ENCODE results near the gene TRIM56. TPM values are rescaled to one million over a fixed set of nuclear protein-coding genes. Genes with fewer than 3 reads are reported as not detected.

TRIM56 gene
- total and polyA plus RNA-seq, 2 experiments from 2014 or later = 8.8 to 10.3 TPM

GRCh38 chr7:101077303-101078086 lies 7.8 kb upstream of the TRIM56 start:
- in situ Hi-C loops (cut with MboI) = no loop called here
- H3K9ac ChIP-seq = no peak overlapping the region
- no peaks in the 10 kb centered on the region for H3K9me2 ChIP-seq (ENCODE audit: insufficient read depth)
- TF ChIP-seq EZH2phosphoT487 (IDR thresholded peaks at IDR 0.05; ENCODE audit: insufficient read depth, low read depth) (no peak), EZH2 (IDR thresholded peaks at IDR 0.05; ENCODE audit: insufficient read depth, poor library complexity, severe bottlenecking) (no peak)
- no peaks in the 10 kb centered on the region for H4K20me1 ChIP-seq (ENCODE audit: insufficient read depth)
- peak; percentile 83 for DNase-seq
- H3K9me3 ChIP-seq (ENCODE audit: low read depth) = no peaks in the 10 kb centered on the region
- H3K4me1 ChIP-seq (ENCODE audit: insufficient read depth) = no peaks in the 10 kb centered on the region
- H3K27ac ChIP-seq = no peak overlapping the region
- no peaks in the 10 kb centered on the region for H3K36me3 ChIP-seq (ENCODE audit: low read depth)
- H3K27me3 ChIP-seq (replicated peaks; ENCODE audit: insufficient read depth) = no peaks in the 10 kb centered on the region; the same call in 1 of the 2 replicates
- H3K4me2 ChIP-seq (ENCODE audit: unreplicated experiment) = no peak overlapping the region
- 24 to 32% methylated on average over 10 to 13 of the region's 13 CpGs for WGBS, 2 experiments (ENCODE audit: low coverage in 1 of 2, low lambda C conversion rate in 2 of 2, missing lambda C conversion rate in 2 of 2)
- H3K4me3 ChIP-seq = no peak overlapping the region
- H3F3A ChIP-seq (ENCODE audit: insufficient read depth) = no peaks in the 10 kb centered on the region
- no peaks in the 10 kb centered on the region for H3K79me2 ChIP-seq (ENCODE audit: insufficient read depth)
- no peak overlapping the region for H2AFZ ChIP-seq

- no peaks in the 10 kb centered on the region for H3F3A ChIP-seq (ENCODE audit: insufficient read depth)
- 91 to 100% methylated on average over 1 of the region's 1 CpG for WGBS, 2 experiments (ENCODE audit: low coverage in 1 of 2, low lambda C conversion rate in 2 of 2, missing lambda C conversion rate in 2 of 2)
- H3K4me1 ChIP-seq (ENCODE audit: insufficient read depth) = peaks cover 6% of the 10 kb centered on the region; the same call in 1 of the 2 replicates
- no peak overlapping the region for H3K4me2 ChIP-seq (ENCODE audit: unreplicated experiment)
- H3K36me3 ChIP-seq (ENCODE audit: low read depth) = no peaks in the 10 kb centered on the region
- H3K9ac ChIP-seq = no peak overlapping the region
- in situ Hi-C loops (cut with MboI) = no loop called here
- no peaks in the 10 kb centered on the region for H3K9me3 ChIP-seq (ENCODE audit: low read depth)
- DNase-seq = no peak
- no peaks in the 10 kb centered on the region for H3K27me3 ChIP-seq (replicated peaks; ENCODE audit: insufficient read depth)
- H3K79me2 ChIP-seq (ENCODE audit: insufficient read depth) = peaks cover 8% of the 10 kb centered on the region
- H3K27ac ChIP-seq = no peak overlapping the region
- H3K4me3 ChIP-seq = no peak overlapping the region
- H4K20me1 ChIP-seq (ENCODE audit: insufficient read depth) = no peaks in the 10 kb centered on the region
- H3K9me2 ChIP-seq (ENCODE audit: insufficient read depth) = no peaks in the 10 kb centered on the region
- no peak for TF ChIP-seq EZH2phosphoT487 (IDR thresholded peaks at IDR 0.05; ENCODE audit: insufficient read depth, low read depth)
- TF ChIP-seq EZH2 (IDR thresholded peaks at IDR 0.05; ENCODE audit: insufficient read depth, poor library complexity, severe bottlenecking) = no peak
- H2AFZ ChIP-seq = no peak overlapping the region
Observed at GRCh38 chr7:101081432-101081831, 3.8 kb upstream of the TRIM56 start.

GRCh38 chr7:101084865-101085161 lies 468 bp upstream of the TRIM56 start:
- 0 out of 2 replicates have a peak, but pooled peaks cover 7% of the 10 kb centered on the region for H3K36me3 ChIP-seq (ENCODE audit: low read depth)
- H3K79me2 ChIP-seq (ENCODE audit: insufficient read depth) = peaks cover 42% of the 10 kb centered on the region
- no peaks in the 10 kb centered on the region for H3K9me3 ChIP-seq (ENCODE audit: low read depth)
- peak overlapping the region; percentile 88 for H3K4me2 ChIP-seq (ENCODE audit: unreplicated experiment)
- in situ Hi-C loops (cut with MboI) = no loop called here
- no peaks in the 10 kb centered on the region for H3K27me3 ChIP-seq (replicated peaks; ENCODE audit: insufficient read depth)
- no peaks in the 10 kb centered on the region for H3F3A ChIP-seq (ENCODE audit: insufficient read depth)
- no peak for DNase-seq
- H3K4me1 ChIP-seq (ENCODE audit: insufficient read depth) = peaks cover 14% of the 10 kb centered on the region
- TF ChIP-seq EZH2 (IDR thresholded peaks at IDR 0.05; ENCODE audit: insufficient read depth, poor library complexity, severe bottlenecking) (no peak), EZH2phosphoT487 (IDR thresholded peaks at IDR 0.05; ENCODE audit: insufficient read depth, low read depth) (no peak)
- H3K9ac ChIP-seq = peak overlapping the region; percentile 93
- no peaks in the 10 kb centered on the region for H4K20me1 ChIP-seq (ENCODE audit: insufficient read depth)
- 75 to 76% methylated on average over 5 of the region's 5 CpGs for WGBS, 2 experiments (ENCODE audit: low coverage in 1 of 2, low lambda C conversion rate in 2 of 2, missing lambda C conversion rate in 2 of 2)
- H3K27ac ChIP-seq = peak overlapping the region; percentile 81
- peak overlapping the region; percentile 83 for H2AFZ ChIP-seq
- H3K4me3 ChIP-seq = peak overlapping the region; percentile 89
- H3K9me2 ChIP-seq (ENCODE audit: insufficient read depth) = no peaks in the 10 kb centered on the region

- H3K4me3 ChIP-seq = no peak overlapping the region
- no peaks in the 10 kb centered on the region for H3K9me2 ChIP-seq (ENCODE audit: insufficient read depth)
- peaks cover 57% of the 10 kb centered on the region for H3K79me2 ChIP-seq (ENCODE audit: insufficient read depth)
- no peak overlapping the region for H3K9ac ChIP-seq
- WGBS, 2 experiments (ENCODE audit: low coverage in 1 of 2, low lambda C conversion rate in 2 of 2, missing lambda C conversion rate in 2 of 2) = 91 to 95% methylated on average over 31 to 43 of the region's 45 CpGs
- peaks cover 14% of the 10 kb centered on the region for H3K4me1 ChIP-seq (ENCODE audit: insufficient read depth)
- no peaks in the 10 kb centered on the region for H3K9me3 ChIP-seq (ENCODE audit: low read depth)
- H2AFZ ChIP-seq = no peak overlapping the region
- H3K36me3 ChIP-seq (ENCODE audit: low read depth) = peaks cover 7% of the 10 kb centered on the region; the same call in 1 of the 2 replicates
- no peaks in the 10 kb centered on the region for H4K20me1 ChIP-seq (ENCODE audit: insufficient read depth)
- H3F3A ChIP-seq (ENCODE audit: insufficient read depth) = 0 out of 2 replicates have a peak, but pooled peaks cover 4% of the 10 kb centered on the region
- DNase-seq = no peak
- TF ChIP-seq EZH2phosphoT487 (IDR thresholded peaks at IDR 0.05; ENCODE audit: insufficient read depth, low read depth) (no peak), EZH2 (IDR thresholded peaks at IDR 0.05; ENCODE audit: insufficient read depth, poor library complexity, severe bottlenecking) (no peak)
- H3K27me3 ChIP-seq (replicated peaks; ENCODE audit: insufficient read depth) = no peaks in the 10 kb centered on the region
- in situ Hi-C loops (cut with MboI) = no loop called here
- H3K4me2 ChIP-seq (ENCODE audit: unreplicated experiment) = no peak overlapping the region
- H3K27ac ChIP-seq = no peak overlapping the region
Observed at GRCh38 chr7:101087334-101088068, 2.2 kb downstream of the TRIM56 start.
